GM18517 (cell line): ENCODE data around the gene ZNF764.
"Not testable (repeated sequence)": the region's sequence is repeated elsewhere in the genome, so short reads cannot be mapped to it uniquely, and the experiment has no call there.

Experiments
- ATAC-seq: cut with Tn5 transposase; IDR thresholded peaks from one replicate; pipeline ENCODE4 v1.9.1; 2021; ENCODE audit warnings: mild to moderate bottlenecking, moderate library complexity; ENCODE audit not compliant: unreplicated experiment

Gene ZNF764

DNA sequence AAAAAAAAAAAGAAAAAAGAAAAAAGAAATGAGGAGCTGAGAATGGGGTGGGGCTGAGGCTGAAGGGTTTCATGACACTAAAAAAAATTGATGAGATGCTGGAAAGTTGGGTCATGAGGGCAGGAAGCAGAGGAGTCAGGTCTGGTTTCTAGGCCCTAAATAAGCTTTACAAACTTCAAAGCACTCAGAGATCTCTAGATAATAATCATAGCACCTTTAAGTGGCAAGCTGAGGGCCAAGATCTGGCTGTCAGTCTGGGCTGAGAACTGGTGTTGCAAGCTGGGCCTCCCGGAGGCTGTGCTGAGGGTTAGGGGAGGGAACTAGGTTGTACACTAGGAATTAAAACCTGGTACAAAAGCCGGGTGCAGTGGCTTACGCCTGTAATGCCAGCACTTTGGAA, 6.4 kb downstream of the ZNF764 start:
- no peak for ATAC-seq

DNA sequence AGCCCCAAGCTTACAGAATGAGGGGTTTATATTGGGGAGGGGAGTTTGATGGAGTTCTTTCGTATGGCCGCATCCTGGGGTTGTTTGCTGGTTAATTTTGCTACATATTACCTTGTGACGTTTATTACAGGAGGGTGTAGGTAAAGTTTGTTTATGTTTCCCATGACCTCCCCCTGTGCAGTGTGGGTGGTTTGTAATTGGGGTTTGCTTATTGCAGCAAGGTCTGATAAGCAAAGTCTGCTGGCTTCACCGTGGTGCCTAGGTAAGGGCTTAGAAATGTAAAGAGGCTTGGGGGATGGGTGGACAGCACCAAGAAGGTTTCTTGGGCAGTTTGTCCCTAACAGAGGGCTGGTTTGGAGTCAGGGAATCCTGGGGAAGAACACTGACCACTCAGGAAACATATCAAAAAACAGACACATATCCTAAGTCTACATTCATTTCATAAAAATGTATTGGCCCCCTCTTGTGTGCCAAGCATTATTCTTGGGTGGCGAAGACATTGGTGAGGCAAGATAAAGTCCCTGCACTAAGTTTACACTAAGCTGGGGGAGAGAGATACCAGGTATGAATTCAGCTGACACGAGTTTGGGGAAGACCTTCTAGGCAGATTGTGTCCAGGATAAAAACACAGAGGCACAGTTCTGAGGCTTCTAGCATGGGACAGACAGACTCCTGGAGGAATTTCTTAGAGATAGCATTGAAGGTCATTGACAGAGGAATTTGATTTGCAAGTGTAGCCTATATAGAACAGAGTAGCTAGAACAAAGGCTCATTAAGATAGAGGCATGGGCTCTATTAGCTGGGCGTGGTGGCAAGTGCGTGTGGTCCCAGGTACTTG, 9.5 kb downstream of the ZNF764 start:
- no peak for ATAC-seq

DNA sequence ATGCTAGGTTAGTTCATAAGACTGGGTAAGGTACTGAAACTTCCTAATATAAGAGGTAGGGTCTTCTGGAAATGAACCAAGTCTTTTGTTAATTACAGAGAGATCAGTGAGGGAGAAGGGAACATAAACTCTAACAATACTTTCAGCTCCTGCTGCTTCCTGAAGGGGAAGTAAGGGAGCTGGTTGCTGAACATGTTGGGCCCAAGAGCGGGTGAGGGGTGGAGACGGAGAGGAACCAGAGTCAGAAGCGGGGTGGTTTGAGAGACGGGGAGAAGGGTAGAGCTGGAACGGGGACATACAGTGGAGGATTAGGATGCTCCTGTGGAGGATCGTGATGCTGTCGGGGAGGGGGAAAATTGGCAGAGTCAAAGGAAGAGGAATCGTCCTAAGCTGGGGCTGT, 12.1 kb downstream of the ZNF764 start:
- no peak for ATAC-seq

DNA sequence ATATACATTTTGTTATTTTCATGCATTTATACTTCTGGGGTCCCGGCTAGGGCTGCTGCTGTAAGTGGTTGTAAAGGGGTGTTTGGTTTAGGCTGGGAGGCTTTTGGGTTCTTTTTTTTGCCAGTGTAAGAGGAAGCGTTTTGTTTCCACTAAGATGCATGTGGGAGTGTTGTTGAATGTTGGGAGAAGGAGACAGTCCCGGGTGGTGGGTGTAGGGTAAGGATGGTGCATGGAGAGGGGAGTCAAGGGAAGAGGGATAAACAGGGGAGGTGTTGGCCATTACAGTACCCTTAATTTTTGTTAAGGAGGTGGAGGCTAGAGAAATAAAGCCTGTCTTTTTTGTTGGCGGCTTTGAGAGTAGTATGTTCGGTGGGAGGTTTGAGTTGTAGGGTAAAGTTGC, 15.1 kb downstream of the ZNF764 start:
- no peak for ATAC-seq

DNA sequence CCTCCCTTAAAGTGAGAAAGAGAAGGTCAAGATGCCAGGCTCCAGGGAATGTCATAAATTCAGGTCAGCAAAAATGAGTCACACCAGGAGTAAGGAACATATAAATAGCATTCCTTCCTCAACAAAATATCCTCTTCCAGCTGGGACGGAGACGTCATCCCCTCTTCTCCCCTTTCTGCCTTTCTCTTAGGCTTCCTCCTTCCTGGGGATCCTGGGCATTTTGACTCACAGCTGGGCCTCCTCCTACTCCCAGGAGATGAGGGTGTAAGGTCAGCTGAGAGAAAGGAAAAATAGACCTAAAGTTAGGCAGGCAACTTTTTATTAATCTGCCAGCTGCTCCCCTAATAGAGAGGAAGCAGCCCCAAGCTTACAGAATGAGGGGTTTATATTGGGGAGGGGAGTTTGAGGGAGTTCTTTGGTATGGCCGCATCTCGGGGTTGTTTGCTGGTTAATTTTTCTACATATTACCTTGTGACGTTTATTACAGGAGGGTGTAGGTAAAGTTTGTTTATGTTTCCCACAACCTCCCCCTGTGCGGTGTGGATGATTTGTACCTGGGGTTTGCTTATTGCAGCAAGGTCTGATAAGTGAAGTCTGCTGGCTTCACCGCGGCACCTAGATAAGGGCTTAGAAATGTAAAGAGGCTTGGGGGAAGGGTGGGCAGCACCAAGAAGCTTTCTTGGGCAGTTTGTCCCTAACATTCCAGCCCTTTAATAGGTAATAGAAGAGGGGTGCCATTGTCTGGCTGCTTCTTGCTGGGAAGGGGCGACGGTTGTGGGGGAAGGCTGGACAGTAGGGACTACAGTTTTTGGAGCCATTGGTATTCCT, 16.5 kb downstream of the ZNF764 start:
- ATAC-seq: no peak

DNA sequence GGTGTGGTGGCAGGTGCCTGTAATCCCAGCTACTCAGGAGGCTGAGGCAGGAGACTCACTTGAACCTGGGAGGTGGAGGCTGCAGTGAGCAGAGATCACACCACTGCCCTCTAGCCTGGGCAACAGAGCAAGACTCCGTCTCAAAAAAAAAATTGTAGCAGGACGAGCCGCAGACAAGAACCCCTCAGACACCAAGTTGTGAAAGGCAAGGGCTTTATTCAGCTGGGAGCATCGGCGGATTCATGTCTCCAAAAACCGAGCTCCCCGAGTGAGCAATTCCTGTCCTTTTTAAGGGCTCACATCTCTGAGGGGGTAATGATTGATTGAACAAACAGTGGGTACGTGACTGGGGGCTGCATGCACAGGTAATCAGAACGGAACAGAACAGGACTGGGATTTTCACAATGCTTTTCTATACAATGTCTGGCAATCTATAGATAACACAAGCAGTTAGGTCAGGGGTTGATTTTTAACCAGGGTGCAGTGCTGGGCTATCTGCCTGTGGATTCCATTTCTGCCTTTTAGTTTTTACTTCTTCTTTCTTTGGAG, 17.2 kb downstream of the ZNF764 start:
- ATAC-seq: not testable (repeated sequence)

DNA sequence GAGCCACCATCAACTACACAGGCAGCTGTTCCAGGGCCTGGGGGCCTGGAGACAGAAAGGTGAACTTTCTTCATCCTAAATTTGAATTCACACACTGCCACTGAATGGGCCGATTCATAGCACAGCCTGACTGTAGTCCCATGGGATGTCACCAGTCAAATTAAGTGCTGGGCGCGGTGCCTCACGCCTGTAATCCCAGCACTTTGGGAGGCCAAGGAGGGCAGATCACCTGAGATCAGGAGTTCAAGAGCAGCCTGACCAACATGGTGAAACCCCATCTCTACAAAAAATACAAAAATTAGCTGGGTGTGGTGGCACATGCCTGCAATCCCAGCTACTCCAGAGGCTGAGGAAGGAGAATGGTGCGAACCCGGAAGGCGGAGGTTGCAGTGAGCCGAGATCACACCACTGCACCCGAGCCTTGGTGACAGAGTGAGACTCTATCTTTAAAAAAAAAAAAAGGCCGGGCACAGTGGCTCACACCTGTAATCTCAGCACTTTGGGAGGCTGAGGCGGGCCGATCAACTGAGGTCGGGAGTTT, 18.1 kb downstream of the ZNF764 start:
- not testable (repeated sequence) for ATAC-seq

DNA sequence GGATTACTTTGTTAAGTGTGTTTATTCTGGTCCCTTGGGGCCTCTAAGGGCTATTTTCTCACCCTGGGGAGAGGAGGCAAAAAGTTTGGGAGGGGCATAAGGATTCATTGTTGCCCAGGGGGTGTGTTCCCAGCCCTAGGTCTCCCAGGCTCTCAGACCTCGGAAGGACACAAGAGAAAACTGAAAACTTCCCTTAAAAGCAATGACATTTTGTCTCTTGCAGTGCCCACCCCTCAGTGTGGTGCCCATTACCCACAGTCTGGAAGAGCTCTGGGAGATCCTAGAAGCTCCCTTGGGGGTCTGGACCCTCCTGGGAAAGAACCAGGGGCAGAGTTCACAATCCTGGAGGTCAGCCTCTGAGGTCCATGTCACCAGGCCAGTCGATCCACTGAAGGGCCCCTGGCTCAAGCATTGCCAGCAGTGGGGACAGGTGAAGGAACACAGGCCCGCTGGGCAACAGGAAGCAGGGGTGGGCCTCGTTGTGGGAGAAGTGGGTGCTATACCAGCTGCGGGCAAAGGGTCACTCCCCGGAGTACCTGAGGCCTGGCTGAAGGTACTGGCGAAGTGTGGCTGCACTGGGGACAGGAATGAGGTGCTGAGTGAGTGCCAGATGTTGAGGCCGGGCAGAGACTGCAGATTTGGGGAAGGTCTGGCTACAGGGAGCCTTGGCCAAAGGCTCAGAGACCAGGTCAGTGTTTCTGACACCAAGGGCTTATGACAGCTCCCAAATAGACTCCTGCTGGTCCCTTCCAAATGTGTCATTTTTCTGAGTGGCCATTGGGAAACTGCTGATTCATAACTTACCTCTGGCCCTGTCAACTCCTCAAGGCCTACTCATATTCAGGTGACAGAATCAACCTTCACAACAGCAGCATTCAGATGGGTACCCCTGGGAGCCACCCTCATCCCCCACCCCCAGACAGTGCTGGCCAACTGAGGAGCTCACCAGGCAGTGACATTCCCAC, 18.9 kb downstream of the ZNF764 start:
- ATAC-seq: no peak

DNA sequence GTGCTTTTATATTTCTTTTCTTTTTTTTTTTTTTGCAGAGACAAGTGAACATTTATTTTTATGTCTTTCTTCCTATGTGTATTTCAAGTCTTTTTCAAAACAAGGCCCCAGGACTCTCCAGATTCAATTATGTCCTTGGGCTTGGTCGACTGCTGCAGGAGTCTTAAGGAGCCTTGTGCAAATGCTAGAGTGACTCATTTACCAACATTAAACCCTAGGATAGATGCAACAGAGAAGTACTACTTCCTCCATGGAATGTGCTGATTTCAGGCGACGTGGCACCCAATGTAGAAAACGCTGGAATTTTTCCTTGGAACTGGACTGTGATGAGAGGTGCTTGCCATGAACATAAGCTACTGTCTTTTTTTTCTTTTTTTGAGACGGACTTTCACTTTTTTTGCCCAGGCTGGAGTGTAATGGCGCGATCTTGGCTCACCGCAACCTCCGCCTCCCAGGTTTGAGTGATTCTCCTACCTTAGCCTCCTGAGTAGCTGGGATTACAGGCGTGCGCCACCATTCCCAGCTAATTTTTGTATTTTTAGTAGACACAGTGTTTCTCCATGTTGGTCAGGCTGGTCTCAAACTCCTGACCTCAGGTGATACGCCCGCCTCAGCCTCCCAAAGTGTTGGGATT, 21.7 kb downstream of the ZNF764 start:
- ATAC-seq: not testable (repeated sequence)

DNA sequence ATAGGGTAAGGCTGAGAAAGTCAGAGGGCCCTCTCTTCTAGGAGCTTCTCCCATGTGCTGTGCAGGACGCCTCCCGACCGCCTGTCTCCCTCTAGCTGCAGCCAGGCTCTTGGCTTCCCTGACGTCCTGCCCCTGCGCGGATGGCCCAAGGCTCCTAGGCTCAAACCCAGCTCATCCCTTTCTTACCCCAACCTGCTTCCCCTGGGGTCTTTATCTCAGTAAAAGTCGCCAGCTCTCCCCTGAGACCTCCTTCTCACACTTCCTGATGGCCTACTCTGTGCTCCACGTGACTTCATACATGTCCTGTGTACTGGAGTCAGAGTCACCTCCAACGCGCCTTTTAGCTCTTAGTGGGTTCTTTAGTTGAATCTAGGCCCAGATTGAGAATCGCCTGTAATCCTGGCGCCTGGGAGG, 22.4 kb downstream of the ZNF764 start:
- ATAC-seq: no peak

DNA sequence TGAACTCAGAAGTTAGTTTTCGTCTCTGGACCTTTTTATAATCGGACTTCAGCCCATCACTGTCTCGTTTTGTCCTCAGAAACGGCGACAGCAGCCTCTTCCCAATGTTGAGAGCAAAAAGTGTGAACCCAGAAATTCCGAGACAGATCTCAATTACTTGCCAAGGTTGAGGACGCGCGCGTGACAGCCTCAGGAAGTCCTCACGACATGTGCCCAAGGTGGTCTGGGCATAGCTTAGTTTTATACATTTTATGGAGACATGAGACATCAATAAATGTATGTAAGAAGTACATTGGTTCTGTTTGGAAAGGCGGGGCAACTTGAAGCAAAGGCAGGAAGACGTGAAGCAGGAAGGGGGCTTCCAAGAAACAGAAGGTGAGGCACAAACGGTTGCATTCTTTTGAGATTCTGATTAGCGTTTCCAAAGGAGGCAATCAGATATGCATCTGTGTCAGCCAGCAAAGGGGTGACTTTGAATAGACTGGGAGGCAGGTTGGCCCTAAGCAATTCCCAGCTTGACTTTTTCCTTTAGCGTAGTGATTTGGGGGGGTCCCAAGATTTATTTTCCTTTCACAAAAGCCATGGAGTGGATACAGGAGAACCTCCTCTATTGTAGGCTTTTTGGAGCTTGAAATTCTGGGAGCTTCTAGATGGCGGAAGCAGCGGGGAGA, 22.9 kb downstream of the ZNF764 start:
- peak; percentile 15 for ATAC-seq

DNA sequence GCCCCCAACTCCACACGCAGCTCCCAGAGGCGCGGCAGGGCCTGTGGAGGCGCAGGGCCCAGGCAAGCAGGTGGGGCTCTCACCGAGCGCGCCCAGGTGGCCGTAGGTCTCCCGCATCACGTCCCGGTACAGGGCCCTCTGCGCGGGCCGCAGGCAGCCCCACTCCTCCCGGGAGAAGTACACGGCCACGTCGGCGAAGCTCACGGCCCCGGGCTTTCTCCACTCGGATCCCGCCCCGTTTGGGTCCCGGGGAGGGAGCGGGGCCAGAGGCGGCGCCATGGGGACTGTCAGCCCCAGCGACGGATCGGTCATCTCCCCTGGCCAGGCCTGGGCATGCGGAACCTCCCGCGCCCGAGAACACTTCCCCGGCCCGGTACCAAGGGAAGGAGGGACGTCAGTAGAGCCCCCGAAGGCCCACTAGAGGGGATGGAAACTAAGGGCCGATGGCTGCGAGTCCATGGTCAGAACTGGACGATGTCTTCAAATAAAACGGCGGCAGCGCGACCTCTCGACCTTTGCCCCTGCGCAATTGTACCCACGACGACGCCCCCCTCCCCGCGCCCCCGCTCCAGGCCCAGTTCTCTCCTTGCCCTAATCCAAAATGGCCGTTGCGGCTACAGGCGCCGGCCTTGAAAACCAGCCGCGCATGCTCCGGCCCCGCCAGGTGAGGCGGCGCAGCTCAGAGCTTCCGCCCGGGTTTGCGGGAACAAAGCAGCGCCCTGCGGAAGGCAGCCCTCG, 23.6 kb downstream of the ZNF764 start, which contains the start of gene ZNF747:
Gene ZNF747 (minus strand): TSS at position 491 of the 738 bp plus-strand sequence. CDS start 179 bp downstream, at position 312.
- peak; percentile 58 for ATAC-seq

DNA sequence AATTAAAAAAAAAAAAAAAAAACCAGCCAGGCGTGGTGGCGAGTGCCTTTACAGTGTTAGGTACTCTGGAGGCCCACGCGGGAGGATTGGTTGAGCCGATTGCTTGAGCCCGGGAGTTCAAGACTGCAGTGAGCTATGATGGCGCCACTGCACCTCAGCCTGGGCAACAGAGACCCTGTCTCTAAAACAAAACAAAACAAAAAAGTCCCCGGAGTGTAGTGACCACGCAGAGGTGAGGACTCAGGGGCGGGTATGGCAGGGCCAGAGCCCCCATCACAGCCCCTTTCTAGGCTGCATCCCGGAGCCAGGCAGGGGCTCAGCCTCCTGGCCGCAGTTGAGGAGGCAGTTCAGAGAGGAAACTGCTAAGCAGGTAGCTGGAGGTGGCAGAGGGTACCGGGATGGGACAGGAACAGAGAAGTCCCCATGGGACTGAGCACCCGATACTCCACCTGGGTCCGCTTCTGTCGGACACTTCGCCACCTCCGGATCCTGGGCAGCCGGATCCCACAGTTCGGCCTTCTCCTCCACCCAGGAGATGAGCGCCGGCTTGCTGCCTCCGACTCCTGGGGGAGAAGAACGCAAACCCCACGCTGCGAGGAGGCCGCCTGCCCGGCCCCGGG, 24.3 kb downstream of the ZNF764 start:
- ATAC-seq: peak; percentile 21

DNA sequence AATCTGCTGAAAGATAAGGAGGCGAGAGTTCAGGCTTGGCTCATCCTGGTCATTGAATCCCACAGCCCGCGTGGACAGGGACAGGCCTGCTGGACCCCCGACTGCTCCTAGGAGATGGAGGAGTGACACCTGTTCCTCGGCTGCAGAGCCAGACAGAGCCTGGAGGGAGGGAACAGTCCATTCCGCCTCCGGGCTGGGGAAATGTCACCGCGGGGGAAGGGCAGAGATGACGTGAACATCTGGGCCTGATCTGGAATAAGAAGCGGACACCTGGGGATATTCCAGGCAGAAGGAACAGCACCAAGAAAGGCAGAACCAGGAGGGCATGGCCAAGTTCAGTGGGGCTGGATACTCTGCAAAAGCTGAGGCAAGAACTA, 25.0 kb downstream of the ZNF764 start:
- ATAC-seq: no peak

DNA sequence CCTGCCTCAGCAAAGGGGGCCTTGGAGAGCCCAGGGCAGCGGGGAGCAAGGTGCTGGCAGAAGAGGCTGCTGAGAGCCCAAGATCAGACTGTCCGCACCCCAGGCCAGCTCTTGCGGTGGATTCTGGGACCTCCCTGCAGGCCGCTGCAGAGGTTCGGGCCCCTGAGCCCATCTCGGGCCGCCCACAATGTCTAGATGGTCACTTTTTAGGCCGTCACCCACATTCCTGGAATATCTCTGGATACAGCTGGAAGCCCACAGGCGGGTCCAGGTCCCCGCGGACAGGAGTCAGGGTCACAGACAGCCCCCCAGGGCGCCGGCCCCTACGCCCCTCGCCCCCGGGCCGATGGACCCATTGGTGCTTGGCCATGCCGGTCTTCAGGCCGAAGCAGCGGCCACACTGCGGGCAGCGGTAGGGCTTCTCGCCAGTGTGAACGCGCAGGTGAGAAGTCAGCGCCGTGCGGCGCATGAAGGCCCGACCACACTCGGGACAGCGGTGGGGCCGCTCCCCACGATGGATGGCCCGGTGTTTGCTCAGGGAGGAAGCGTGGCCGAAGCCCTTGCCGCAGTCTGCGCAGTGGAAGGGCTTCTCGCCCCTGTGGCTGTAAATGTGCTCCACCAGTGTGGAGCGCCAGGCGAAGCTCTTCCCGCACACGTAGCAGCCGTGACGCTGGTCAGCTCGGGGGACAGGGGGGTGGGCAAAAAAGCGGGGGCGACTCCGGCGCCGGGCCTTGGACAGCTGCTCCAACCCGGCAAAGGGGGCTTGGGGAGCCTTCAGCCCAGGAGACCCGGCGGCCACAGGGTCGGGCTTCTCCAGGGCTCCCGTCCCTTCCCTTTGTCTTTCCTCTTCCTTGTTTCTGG, 25.7 kb downstream of the ZNF764 start:
- no peak for ATAC-seq

DNA sequence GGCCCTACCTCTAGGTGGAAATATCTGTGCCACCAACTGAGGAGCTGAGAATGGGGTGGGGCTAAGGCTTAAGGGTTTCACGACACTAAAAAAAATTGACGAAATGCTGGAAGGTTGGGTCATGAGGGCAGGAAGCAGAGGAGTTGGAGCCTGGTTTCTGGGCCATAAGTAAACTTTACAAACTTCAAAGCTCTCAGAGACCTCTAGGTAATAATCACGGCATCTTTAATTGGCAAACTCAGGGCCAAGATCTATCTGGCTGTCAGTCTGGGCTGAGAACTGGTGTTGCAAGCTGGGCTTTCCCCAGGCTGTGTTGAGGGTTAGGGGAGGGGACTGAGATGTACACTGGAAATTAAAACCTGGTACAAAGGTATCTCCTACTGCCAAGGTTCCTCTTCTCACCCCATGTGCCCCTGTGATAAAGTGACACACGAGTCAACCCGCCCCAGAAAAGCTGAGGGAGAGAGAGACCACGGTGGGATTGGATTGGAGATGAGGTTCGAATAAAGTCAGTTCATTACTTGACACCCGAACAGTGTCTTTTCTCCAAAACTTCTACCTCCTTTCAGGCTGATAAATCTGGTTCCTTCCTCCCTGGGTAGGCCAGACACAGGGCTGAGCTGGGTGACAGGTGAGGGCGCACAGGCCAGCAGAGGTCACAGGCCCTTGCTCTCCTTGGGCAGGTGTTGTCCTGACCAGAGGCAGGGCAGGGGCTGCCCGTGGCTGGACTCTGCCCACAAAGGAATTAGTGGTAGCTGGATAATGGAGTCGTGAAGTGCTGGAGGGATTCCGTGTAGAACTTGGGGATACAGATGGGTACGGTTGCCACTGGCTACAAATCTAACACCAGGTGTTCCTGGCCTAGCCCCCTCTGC, 27.8 kb downstream of the ZNF764 start:
- ATAC-seq: no peak
